HL-60/S4 treated with phorbol 12-myristate 13-acetate at 8.2 ng/mL for 4 days and 3 days (cell line): ENCODE measurements around the gene ECI2.
"Not testable (repeated sequence)": the region's sequence is repeated elsewhere in the genome, so short reads cannot be mapped to it uniquely, and the experiment has no call there.

Source experiments
- in situ Hi-C: fragments of 300-500 bp; cut with MboI; formaldehyde crosslinking; loops from 2 replicates; pipeline ENCODE4 v1.15.0; 2022; ENCODE audit warnings: low sequenced_read_pairs

The ECI2 gene

DNA sequence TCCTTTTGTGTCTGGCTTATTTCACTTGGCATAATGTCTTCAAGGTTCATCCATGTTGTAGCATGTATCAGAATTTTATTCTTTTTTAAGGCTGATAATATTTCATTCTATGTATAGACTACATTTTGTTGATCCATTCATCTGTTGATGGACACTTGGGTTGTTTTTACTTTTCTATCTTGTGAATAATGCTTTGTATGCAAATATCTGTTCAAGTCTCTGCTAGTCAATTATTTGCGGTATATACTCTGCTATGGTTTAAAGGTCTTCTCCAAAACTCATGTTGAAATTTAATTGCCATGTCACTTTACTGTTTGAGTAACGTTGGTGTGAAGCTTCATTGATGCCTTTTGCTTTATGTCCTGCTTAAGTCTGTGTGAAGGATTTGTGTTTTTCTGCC, 27.5 kb downstream of the ECI2 start:
- in situ Hi-C loops = no loop called here

DNA sequence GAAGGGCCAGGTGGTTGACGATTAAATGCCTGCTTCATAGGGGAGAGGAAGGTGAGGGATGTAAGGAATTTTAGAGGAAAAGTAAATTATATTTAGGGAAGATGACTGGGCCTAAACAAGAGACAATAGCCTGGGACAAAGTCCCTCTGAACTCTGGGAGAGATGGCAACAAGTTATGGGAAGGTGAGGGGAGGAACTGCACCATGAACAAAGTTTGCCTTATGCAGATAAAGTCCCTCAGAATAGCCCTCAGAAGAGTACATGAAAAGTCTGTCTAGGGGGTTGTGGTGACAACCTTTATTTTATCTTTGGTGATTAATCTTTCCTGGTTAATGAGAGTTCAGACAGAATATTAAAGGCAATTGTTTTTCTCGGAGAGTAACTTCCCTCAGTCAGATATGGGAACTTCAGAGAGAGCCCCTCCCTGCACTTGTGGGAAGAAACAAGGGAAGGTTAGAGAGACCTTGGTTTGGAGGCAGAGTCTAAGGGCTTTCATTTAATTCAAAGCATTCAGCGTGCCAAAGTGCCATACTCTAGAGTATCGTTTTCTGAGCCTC, 29.3 kb downstream of the ECI2 start:
- in situ Hi-C loops = no loop called here

DNA sequence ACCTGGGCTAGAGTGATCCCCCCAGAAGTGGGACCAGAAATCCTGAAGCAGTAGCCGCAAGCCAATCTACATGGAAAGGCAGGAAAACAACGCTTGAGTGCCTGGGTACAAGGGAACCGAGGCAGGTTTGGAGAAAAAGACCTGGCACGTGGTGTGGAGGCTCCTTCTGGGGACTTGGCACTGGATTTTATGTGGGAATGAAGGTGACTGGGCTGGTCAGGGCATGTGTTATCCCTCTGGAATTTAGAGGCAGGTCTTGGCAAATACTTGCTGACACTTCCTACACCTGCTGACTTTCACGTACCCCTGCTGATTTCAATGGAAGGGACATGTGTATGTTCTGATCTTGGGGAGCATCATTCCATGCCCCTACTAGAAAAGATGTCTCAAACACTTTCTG, 31.4 kb downstream of the ECI2 start:
- in situ Hi-C loops = no loop called here

DNA sequence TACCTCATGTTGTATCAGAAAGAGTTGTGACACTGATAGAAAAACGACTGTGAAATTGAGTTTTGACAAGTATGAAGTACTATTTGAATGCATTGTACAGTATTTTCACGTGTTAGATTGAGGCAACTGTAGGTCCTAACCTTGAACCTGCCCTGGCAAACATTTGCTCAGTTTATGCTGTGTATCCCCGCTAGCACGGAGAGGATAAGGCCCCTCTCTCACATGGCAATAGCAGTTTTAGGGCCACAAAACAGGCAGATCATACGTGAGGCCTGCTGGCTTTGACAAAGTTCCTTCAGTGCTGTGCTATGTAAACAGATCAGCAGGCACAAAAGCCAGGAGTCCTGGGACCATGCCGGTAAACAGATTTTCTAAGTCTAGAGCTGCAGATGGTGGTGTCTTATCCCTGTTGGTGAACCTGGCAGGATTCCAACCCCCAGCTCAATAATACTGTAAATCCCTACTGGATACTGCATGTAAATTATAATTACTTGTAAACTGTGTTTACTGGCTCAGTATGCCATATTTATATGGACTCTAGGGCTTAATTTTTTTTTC, 32.6 kb downstream of the ECI2 start:
- in situ Hi-C loops = no loop called here

DNA sequence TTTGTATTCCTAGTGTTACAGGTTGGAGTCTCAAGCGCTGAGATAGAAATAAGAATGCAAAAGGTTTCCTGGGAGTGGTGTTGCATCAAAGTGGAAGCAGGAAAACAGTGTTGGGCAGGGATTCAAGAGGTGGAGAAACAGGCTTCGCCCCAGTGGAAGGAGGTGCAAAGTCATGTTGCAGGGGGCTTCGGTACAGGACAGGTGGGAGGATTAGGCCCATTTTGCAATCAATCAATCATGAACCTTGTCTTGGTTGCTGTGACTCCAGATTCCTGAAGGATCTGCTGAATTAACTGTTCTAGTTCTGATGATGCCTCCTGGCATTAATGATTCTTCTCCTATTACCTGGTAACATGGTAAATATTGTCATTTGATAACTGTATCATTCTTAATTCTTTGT, 34.1 kb downstream of the ECI2 start:
- in situ Hi-C loops = no loop called here

DNA sequence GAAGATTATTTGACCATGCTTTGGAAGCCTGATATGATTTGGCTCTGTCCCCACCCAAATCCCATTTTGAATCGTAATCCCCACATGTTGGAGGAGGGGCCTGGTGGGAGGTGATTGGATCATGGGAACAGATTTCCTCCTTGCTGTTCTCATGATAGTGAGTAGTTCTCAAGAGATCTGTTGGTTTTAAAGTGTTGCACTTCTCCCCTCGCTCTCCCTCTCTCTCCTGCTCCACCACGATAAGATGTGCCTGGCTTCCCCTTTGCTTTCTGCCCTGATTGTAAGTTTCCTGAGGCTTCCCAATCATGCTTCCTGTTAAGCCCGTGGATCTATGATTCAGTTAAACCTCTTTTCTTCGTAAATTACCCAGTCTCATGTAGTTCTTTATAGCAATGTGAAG, 34.7 kb downstream of the ECI2 start:
- in situ Hi-C loops = no loop called here

DNA sequence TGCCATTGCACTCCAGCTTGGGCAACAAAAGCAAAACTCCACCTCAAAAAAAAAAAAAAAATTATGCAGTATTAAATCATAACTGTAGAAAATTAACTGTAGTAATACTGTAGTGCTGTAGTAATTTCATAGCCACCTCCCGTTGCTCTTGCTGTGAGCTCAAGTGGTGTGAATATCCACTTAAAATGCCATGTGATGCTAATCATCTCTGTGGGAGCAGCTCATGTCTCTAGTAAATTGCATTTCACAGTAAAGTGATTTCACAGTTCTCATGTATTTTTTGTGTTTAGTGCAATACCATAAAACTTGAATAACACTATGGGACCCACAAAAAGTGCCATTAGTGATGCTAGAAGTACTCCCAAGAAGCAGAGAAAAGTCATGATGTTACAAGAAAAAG, 42.1 kb downstream of the ECI2 start:
- in situ Hi-C loops = no loop called here

DNA sequence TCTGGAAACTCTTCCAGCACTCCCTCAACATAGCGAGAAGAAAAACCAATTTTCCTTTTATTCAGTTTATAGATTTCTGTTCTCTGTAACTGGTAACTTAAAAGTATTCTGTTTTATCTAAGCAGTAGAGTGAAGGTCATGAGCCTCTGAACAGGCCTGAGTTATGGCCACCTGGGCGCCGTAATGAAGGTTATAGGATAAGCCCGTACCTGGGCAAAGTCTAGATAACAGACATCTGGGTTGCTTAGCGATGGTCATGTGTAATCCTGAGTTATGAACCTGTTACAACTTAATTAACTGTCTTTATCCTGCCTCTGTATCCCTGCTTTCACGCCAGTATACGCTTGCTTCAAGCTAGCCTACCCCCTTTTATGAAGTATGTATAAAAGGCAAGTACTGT, 43.4 kb downstream of the ECI2 start:
- in situ Hi-C loops = no loop called here

DNA sequence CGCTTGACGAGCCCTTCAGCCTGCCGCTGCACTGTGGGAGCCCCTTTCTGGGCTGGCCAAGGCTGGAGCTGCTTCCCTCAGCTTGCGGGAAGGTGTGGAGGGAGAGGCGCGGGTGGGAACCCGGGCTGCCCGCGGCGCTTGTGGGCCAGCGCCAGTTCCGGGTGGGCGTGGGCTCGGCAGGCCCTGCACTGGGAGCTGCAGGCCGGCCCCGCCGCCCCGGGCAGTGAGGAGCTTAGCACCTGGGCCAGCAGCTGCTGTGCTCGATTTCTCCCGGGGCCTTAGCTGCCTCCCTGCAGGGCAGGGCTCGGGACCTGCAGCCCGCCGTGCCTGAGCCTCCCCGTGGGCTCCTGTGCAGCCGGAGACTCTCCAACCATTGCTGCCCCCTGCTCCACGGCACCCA, 45.3 kb downstream of the ECI2 start:
- in situ Hi-C loops = not testable (repeated sequence)

DNA sequence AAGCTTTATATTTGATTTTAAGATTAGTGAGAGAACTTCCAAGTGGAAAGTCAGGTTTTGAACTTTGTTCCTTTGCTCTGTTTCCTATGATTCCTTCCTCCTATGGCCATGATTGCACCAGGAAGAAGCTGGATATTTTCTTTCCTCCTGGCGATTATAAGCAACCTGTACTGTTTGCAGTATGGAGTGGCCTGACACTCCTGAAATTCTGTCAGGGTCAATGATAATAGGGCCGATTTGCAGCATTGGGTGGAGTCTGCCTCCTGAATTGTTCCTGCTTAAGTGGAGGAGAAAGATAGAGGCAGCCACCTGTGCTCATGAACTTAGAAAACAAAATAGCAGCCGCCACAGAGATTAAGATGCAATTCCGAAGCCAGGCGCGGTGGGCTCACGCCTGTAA, 46.7 kb downstream of the ECI2 start:
- in situ Hi-C loops = no loop called here

DNA sequence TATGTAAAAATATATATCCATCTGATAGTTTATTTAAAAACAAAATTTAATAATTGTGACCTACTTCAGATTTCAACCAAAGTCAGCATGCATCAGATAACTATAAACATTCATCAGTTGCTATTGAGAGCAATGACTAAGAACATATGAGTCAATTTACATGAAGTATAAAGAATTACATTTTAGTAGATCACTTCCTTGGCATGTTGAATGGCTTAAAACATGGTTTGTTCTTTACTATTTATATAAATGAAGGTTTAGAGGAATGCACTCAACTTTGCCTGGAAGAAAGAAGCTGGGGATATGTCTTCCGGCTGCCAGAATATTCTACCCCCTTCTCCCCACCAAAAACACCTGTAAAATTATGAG, 50.1 kb downstream of the ECI2 start:
- in situ Hi-C loops = no loop called here

DNA sequence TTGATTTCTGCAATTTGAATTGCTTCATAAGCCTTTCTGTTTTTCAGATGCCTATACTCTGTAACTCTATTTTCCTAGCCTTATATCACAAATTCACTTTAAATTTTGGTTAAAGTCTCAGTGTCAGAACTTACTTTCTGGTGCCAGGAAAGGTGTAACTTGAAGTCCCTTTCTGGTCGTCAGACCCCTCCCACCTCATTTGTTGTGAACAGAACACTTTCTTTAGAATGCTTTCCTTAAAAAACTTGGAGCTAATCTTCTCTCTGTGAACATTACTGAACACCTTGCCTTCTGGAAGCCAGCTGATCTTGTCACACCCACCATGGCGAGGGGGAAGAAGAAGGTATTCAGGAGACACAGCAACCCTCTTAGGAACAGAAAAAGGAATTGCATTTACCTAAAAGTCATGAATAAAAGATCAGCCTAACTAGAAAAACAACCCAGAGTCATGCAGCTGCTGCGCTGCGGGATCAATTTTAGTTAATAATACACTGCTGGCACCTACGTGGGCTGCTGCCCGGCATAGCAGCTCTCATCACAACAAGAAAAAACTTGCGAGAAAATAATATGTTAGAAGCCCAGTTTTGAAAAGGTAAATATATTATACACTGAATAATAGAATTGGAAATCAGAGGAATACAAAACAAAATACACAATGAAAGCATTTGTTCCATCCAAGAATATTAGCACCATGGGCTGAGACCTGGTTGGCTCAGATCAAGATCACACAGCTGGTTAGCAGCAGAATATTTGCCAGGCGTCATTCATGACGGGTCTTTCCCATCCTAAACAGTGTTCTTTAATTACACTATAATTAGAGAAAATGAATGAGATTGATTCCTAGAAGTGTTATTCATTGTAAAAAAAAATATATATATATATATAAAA, 50.7 kb downstream of the ECI2 start:
- in situ Hi-C loops = no loop called here

DNA sequence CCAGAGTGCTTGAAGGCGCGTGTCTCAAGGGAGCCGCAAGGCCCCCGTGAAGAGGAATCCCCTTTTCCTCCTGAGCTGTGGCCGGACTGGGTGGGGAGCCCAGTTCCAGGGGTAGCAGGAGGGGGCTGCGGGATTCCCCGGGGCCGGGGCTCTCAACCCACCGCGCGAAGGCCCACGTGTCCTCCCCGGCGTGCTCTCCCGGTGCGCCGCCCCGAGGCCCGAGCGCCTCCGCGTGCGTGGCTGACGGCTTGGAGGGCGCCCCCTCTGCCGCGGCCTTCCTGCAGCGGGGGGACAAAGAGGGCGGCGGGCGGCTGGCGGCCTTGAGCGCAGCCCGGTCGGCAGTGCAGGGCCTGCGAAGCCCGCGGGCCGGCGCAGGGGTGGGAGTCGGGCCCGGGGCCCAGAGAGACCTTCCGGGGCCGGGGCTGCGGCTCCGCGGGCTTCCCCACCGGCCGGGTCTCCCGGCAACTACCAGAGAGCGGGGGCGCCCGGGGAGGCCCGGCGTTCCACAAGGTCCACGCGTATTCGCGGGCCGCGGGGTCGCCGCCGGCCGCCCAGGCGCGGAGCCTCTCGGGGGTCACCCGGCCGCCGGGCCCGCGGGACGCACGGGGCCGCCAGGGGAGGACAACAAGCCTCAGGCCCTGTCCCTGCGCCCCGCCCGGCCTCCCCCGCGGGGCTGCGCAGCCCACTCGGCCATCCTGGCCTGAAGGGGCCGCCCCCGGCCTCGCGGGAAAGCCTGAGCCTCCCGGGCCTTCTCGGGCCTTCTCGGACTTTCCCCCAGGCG, 56.5 kb downstream of the ECI2 start, which contains the start of gene FAM217A:
Gene FAM217A, minus strand, starts transcription at position 447 of the 781 bp plus-strand sequence. CDS start 1,723 bp downstream, outside the sequence.
- in situ Hi-C loops = no loop called here

DNA sequence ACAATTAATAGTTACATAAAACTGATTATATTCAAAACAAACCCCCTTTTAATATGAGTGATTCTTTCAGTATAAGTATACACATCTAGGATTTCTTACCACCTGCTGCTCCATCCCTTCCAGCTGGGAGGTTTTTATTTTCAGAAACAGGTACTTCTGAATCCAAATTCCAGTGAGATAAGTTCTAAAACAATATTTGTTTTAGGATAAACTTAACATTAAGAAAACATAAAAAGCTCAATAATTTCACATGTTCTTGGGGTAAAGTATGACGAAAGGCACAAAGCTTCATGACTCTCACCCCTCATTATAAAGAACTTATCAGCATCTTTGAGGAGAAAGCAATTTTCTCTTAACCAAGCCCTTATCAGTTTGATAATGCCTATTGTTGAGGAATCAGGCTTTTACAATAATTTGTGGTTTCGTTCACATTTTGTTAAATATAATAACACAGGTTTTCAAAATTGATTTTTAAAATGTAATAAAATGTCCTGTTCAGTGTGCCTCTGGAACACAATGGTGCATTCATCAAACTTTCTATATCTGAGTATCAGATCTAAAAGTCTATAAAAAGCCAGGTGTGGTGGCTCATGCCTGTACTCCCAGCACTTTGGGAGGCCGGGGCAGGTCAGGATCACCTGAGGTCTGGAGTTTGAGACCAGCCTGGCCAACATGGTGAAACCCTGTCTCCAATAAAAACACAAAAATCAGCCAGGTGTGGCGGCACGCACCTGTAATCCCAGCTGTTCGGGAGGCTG, 60.7 kb downstream of the ECI2 start:
- in situ Hi-C loops = no loop called here

DNA sequence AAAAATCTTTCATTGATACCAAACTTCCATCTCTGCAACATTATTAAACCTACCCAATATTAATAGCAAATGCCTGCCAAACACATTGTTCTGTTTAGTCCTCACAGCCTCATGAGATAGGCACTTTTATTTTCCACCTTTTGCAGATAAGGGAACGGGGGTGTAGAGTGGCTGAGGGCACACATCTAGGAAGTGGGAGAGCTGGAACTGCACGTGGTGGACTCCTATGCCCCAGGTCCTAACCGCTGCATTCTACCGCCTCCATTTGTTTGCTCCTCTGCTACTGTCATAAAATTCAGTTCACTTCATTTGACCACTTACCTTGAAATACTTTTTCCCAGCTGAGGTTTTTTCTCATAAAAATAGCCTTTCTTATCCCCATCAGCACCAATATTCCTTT, 64.0 kb downstream of the ECI2 start:
- in situ Hi-C loops = no loop called here

DNA sequence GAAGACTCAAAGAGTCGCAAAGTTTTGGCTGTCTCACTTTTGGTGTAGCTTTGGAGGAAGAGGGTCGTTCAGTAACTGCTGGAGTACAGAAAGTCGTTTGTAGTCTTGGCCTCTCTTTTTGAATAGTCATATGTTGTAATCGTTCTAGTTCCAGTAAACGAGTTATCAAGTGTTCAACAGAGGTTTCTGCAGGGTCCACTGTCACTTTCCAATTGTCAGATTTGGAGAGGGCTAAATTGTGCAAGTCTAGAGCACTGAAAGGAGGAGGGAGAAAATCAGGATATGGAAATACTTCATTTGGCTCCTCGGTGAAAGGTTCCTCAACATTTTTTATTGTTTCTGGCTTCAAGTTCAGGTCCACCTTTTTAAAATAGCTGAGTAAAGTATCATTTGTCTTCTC, 66.2 kb downstream of the ECI2 start:
- in situ Hi-C loops = no loop called here

DNA sequence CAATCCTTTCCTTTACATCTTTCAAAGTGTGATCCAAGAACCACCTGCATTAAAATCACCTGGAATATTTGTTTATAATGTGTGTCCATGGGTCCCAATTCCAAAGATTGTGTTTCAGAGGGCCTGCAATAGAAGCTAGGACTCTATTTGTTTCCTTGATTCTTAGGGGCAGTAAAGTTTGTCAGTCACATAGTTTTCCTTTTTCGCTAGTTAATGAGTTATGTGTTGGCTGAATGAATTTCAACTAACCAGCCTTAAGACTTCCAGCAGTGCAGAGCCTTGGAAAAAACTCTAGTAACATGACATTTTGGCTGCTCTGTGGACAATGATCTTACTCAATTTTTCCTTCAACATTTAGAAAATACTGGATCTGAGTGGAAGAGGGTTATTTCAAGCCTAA, 67.7 kb downstream of the ECI2 start:
- in situ Hi-C loops = no loop called here

DNA sequence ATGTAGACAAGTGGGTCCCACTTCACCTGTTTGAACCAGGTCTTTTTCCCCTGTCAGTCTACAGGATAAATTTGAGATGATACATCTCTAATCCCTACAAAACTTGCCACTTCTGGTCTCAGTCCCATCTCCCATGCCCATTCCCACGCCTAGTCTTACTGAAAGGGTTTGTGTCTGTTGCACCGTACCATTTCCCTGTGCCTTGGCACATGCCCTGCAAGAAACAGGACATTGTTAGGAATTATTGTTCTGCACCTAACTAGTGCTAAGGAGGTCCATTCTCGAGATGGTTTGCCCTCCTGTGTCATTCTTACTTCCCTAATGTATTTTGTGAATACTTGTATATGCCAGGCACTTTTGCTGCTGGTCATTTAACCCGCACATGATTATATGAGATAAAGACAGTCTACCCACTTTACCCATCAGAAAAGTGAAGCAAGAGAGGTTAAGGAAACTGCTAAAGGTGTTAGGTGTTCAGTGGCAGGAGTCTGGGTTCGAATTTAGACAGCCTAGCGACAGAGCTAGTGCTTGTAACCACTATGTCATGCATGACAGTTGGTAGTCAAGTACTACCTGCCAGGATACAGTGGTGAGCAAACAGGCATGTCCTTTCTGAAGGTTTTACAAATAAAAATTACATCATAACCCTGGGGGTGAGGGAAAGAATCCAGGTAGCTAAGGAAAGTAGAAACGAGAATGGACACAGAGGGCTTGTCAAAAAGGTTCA, 69.2 kb downstream of the ECI2 start:
- in situ Hi-C loops = no loop called here
